Prostate gland (tissue), 2 donors: Measurements from ENCODE around the gene MUC6.

Source experiments
- CTCF ChIP-seq, 4 experiments: fragments of 200-600 bp in 2 of 4; fragments of 450-650 bp in 2 of 4; sonication (generic) in 2 of 4; IDR thresholded peaks; 1 replicate in 3 of 4; 2 replicates in 1 of 4; pipeline ENCODE4 v1.5.1; 2016 to 2019; ENCODE audit warnings: antibody characterized with exemption in 4 of 4, mild to moderate bottlenecking in 2 of 4, moderate library complexity in 2 of 4
- POLR2A ChIP-seq: fragments of 450-650 bp; IDR thresholded peaks from one replicate; pipeline ENCODE4 v1.6.1; 2016; ENCODE audit warnings: antibody characterized with exemption, mild to moderate bottlenecking
- POLR2AphosphoS5 ChIP-seq: sonication (generic); formaldehyde crosslinking; IDR thresholded peaks from one replicate; pipeline ENCODE4 v1.6.1; 2017; ENCODE audit warnings: antibody characterized with exemption

- TF ChIP-seq CTCF (IDR thresholded peaks at IDR 0.05) (no peak), POLR2A (no peak), POLR2AphosphoS5 (no peak)
Measured at GRCh38 chr11:975827-976226, 60.7 kb downstream of the MUC6 start.
